ENCODE measurements around the gene AOC2.
"Not testable (repeated sequence)": the region's sequence is repeated elsewhere in the genome, so short reads cannot be mapped to it uniquely, and the experiment has no call there.

AOC2 gene

GRCh38 chr17:42880776-42881310, 36.5 kb downstream of the AOC2 start:
- DNase-seq (ENCODE audit: low read depth) = no peak
- H3K4me3 ChIP-seq (ENCODE audit: low read depth, low read length) = no peak overlapping the region
- no peak for TF ChIP-seq CTCF (IDR thresholded peaks at IDR 0.05; ENCODE audit: low read depth, low read length, missing control alignments)

- not testable (repeated sequence) for DNase-seq (ENCODE audit: low read depth); H3K4me3 ChIP-seq (ENCODE audit: low read depth, low read length)
These were observed 37.3 kb downstream of the AOC2 start for GRCh38 chr17:42881706-42882105.

- no peak for TF ChIP-seq CTCF (IDR thresholded peaks at IDR 0.05; ENCODE audit: low read depth, low read length, missing control alignments)
- no peak overlapping the region for H3K4me3 ChIP-seq (ENCODE audit: low read depth, low read length)
- no peak for DNase-seq (ENCODE audit: low read depth)
These were observed 37.8 kb downstream of the AOC2 start for GRCh38 chr17:42882166-42882565.

GRCh38 chr17:42883802-42884558, 39.6 kb downstream of the AOC2 start:
- H3K4me3 ChIP-seq (ENCODE audit: low read depth, low read length) = no peak overlapping the region
- no peak for TF ChIP-seq CTCF (IDR thresholded peaks at IDR 0.05; ENCODE audit: low read depth, low read length, missing control alignments)
- no peak for DNase-seq (ENCODE audit: low read depth)

GRCh38 chr17:42885806-42886205, 41.4 kb downstream of the AOC2 start:
- not testable (repeated sequence) for DNase-seq (ENCODE audit: low read depth); H3K4me3 ChIP-seq (ENCODE audit: low read depth, low read length)

- H3K4me3 ChIP-seq (ENCODE audit: low read depth, low read length) = no peak overlapping the region
- no peak for DNase-seq (ENCODE audit: low read depth)
- no peak for TF ChIP-seq CTCF (IDR thresholded peaks at IDR 0.05; ENCODE audit: low read depth, low read length, missing control alignments)
These were observed 42.1 kb downstream of the AOC2 start for GRCh38 chr17:42886283-42887176.

- DNase-seq (ENCODE audit: low read depth) = no peak
- TF ChIP-seq CTCF (IDR thresholded peaks at IDR 0.05; ENCODE audit: low read depth, low read length, missing control alignments) = no peak
- H3K4me3 ChIP-seq (ENCODE audit: low read depth, low read length) = no peak overlapping the region
These were observed 45.4 kb downstream of the AOC2 start for GRCh38 chr17:42889809-42890208.

Data from GM12864 (cell line).